ENCODE measurements around the gene SBF1. TPM values are rescaled to one million over a fixed set of nuclear protein-coding genes. Genes with fewer than 3 reads are reported as not detected.

Gene SBF1
- total RNA-seq, 1 donor from 2014 or later: 47.7 TPM

DNA sequence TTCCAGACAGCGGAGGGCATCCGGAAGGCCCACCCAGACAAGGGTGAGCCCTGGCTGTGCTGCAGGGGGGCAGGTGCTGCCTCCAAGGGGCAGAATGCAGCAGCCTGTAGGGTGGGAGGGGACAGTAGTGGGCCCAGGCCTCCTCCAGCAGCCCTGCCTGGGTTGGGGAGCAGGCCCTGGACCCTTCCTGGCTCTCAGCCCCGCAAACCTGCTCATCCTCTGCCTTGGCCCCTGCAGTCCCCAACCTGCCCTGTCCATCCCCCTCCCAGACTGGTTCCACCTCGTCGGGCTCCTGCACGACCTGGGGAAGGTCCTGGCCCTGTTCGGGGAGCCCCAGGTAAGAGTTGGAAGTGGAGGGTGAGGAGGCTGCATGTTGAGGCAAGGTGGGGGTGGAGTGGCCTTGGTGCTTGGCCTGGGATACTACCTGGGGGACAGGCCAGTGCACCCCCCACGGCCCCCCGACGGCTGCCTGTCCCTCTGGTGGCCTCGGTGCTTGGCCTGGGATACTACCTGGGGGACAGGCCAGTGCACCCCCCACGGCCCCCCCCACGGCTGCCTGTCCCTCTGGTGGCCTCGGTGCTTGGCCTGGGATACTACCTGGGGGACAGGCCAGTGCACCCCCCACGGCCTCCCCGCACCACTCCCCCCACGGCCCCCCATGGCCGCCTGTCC is 13.3 kb upstream of the SBF1 start:
- DNase-seq (ENCODE audit: missing footprints) (no peak), ATAC-seq (no peak)
- intact Hi-C loops (cut with DNase I): no loop called here

DNA sequence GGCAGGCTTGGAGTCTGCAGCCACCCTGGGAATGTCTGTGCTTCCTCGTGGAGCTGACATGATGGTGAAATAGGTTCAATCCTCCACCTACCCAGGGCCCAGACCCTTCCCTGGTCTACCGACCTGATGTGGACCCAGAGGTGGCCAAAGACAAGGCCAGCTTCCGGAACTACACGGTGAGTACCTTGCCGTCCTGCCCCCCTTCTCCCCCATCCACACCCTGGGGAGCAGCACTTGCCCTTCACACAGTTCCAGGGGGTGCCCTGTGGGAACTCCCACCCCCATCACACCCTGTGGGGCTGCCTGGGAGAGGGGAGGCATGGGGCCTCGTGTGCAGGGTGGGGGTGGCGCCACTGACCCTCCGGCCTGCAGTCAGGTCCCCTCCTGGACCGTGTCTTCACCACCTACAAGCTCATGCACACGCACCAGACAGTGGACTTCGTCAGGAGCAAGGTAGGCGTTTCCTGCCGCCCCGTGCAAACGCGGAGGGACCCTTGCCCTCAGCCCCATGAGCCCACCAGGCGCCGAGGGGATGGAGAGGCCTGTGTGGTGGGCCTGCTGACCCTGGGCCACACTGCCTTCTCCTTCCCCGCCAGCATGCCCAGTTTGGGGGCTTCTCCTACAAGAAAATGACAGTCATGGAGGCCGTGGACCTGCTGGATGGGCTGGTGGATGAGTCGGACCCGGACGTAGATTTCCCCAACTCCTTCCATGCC is 12.6 kb upstream of the SBF1 start:
- DNase-seq (ENCODE audit: missing footprints) (no peak), ATAC-seq (no peak)
- intact Hi-C loops (cut with DNase I): no loop called here

DNA sequence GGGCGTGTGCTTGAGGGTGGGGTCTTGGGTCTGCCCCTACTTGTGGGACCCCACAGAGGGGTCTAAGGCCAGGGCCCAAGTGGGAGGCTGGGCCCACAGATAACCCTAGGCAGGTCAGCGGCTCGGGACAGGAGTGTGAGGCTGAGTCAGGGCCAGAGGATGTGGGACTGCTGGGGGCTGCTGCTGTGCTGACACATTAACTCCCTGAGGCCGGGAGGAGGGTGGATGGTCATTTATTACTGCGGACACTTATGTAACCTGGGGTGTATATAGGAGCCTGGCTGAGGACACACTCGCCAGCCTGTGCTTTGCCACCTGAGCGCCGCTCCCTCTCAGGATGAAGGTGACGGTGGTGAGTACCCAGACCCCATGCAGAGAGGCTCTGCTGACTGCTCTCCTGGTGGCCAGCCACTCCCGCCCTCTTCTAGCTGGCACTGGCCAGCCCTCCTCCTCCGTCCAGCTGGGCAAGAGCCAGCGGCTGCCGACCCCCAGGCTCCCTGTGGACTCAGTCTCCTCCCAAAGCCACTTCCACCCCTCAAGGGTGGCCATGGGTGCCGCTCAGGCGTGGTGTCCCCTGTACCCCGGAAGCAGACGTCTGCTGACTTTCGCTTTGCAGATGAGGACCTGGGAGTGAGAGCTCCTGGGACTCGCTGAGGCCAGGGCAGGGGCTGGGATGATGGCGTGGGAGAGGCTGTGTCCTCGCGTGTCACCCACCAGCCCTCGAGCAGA is 11.9 kb upstream of the SBF1 start, which contains the start of gene MIOX:
Gene MIOX, plus strand, starts transcription at position 299 of the 729 bp plus-strand sequence. Its CDS starts 39 bp downstream, at position 338.
- intact Hi-C loops (cut with DNase I): no loop called here
- no peak for DNase-seq (ENCODE audit: missing footprints)
- ATAC-seq: no peak

DNA sequence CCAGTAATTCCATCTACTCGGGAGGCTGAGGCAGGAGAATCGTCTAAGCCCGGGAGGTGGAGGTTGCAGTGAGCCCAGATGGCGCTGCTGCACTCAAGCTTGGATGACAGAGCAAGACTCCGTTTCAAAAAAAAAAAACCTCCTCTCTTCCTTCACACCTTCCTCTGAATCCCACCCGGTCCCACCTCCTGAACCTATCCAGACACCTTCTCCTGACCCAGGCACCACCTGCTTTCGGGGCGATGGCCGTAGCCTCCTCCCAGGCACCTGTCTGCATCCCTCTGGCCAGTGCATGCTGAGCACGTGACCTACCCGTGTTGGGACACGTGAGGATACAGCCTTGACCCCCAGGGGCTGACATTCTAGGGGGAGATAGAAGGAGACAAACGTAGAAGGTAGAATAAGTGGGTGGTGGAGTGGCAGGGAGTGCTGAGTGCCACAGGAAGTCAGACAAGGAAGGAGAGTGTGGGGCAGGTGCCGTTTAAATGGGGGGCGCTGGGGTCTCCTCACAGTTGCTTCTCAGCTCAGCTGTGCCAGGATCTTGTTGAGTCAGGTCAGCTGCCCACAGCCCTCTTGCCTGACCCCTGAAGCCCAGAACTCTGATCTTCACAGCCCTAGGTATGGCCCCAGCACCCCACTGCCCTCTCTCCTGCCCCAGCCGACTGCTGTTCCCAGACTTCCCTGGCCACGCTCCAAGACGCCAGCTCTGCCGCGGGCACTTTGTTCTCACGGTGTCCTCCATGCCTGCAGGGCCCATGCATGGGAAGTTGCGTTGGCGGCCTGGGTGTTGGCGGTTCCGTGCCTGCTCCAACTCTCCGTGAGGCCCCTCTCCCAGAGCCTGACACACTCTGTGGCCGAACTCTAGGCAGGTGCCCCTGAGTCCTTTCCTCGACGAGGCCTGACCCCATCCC is 10.6 kb upstream of the SBF1 start:
- ATAC-seq (no peak), DNase-seq (ENCODE audit: missing footprints) (no peak)
- intact Hi-C loops (cut with DNase I): no loop called here

DNA sequence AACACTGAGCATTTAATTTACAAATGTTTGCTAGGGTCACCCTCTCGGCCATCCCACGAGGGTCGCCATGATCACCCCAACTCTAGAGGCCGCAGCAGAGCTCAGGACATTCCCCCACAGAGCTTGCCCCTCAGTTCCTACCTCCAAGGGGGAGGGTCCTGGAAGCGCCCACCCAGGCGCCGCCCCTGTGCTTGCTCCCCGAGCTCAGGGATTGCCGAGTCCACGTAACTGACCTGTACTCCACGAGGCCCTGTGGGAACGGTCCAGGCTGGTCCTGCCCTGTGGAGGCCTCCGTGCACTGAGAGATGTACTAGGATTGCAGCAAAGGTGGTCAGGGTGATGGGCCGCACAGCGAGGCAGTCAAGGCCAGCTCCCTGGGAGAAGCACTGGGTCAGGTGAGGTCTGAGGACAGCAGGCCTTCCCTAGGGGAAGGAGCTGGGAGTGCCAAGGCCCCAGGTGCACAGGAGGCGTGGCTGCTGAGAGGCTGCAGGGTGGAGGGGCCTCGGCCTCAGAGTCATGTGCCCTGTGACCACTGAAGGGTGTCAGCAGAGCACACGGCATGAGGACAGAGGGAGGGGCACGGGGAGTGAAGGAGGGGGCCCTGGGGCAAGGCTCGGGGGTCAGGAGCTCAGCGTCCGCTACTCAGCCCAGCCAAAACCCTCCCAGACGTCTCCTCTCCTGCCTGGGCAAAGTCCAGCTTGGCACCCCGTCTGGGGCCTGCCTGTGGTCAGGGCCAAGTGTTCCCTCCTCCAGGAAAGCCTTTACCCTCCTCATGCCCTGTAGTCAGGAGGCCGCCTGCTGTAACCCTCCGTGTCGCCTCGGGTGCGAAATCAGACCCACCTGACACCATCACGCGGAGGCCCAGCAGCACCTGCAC is 9.4 kb upstream of the SBF1 start:
- DNase-seq (ENCODE audit: missing footprints) (no peak), ATAC-seq (no peak)
- intact Hi-C loops (cut with DNase I): no loop called here

DNA sequence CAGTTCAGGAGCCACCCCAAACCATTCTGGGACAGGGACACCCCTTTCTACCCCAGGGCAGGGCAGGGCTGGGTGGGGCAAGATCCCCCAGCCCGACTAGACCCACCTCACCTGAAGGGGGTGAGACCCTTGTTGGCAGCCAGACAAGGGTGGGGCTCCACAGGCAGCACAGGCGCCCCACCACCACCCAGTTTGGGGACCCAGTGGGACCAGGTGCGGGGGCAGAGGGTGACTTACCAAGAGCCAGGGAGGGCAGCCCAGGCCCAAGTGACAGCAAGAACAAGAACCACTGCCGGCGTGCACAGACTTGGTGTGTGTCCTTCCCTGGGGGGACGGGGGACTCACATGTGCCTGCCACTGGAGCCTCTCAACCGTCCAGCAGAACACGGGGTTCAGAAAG is 8.7 kb upstream of the SBF1 start:
- intact Hi-C loops (cut with DNase I): no loop called here
- ATAC-seq: no peak
- no peak for DNase-seq (ENCODE audit: missing footprints)

DNA sequence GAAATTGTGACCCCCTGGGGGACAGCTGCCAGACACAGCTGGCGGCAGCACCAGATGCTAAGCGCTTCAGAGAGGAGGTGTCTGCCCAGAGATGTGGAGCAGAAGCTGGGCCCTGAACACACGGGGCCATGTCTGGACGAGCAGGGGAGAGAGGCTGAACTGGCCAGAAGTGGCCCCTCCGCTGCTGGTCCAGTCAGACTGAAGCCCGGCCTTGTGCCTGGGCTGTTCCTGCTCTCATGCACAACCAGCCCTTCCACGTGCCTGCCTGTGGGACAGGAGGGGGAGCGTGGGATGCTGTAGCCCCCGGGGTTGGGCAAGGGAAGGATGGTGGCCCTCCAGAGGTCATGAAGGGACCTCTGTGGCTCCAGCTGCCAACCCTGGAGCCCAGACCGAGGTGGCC is 8.3 kb upstream of the SBF1 start:
- no peak for ATAC-seq
- DNase-seq (ENCODE audit: missing footprints): no peak
- intact Hi-C loops (cut with DNase I): no loop called here

DNA sequence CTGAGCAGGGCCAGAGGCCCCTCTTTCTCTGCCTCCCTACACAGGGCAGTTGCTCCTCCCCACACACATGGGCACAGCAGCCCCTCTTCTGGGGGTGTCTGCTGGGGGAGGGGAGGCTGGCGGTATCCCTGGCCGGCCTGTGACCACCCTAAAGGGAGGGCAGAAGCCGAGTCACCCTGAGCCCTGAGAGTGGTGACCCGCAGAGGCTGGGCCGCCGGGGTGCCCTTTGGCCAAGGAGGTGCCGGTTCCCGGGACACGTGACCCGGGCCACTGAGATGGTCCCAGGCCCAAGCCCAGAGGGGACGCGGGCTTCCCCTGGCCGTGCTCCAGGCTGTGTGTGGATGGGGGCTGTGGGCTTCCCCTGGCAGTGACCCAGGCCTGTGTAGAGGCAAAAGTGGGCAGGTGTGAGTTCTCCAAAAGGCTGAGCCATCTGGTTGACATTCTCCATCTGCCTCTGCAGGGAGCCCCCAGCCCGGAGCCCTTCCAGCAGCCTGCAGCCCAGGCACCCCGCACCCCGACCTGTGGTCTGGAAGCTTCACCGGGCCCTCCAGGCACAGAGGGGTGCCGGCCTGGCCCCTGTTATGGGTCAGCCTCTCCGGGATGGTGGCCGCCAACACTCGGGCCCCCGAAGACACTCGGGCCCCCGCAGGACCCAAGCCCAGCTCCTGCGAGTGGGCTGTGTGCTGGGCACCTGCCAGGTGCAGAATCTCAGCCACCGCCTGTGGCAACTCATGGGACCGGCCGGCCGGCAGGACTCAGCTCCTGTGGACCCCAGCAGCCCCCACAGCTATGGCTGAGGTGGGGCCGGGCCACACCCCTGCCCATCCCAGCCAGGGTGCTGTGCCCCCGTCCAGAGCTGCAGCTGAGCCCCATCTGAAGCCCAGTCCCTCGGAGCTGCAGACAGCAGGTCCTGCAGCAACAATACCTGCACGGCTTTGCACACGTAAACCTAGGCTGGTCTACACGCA is 7.6 kb upstream of the SBF1 start:
- ATAC-seq (no peak), DNase-seq (ENCODE audit: missing footprints) (no peak)
- intact Hi-C loops (cut with DNase I): no loop called here

DNA sequence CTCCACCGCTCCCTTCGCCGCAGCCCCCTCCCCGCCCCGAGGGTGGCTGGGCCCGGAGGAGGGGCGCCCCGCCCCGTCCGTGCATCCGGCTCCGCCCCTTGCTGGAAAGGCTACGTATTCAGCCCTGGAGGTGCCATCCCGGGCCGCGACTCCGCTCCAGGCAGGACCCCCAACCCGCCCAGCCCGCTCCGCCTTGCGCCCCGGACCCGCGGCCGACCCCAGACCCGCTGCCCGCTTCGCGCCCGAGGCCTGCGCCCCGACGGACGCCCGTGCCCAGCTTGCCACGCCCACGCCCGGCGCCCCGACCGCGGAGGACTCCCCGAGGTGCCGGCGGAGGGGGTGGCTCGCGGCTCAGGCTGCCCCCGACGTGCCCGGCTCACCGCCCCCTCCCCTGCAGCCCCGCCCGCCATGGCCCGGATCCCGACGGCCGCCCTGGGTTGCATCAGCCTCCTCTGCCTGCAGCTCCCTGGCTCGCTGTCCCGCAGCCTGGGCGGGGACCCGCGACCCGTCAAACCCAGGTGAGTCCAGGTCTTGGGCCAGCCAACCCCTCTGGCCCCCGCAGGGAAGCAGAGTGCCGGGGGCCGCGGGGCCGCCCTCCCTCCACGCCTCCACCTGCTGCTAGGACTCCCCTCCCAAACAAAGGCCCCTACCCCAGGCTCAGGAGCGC is 6.7 kb upstream of the SBF1 start, which contains the start of gene ADM2:
Gene ADM2, plus strand, starts transcription at position 104 of the 667 bp plus-strand sequence. Its CDS starts 305 bp downstream, at position 409.
- ATAC-seq: peak; percentile 23

DNA sequence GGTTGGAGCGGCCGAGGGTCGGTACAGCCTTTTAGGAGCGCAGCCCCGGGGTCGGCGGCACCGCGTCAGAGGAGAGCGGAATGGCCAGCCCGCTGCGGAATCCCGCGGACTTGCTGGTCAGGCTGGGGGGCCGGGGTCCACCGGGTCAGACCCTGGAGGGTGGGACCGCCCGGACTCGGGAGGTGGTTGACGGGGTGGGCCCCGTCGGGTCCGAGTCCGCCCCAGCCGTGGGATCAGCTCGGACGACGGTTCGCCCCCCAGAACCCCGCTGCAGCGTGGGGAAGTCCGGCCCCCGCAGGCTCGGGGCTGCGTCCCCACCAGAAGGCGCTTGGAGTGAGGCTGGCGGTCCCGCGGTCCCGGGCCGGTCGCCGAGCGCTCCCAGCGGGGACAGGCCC is 6.2 kb upstream of the SBF1 start:
- ATAC-seq (no peak), DNase-seq (ENCODE audit: missing footprints) (no peak)
- intact Hi-C loops (cut with DNase I): no loop called here

More for the DNA sequence above, 6.7 kb upstream of the SBF1 start, which contains the start of gene ADM2:
- intact Hi-C loops (cut with DNase I): no loop called here
- no peak for DNase-seq (ENCODE audit: missing footprints)

DNA sequence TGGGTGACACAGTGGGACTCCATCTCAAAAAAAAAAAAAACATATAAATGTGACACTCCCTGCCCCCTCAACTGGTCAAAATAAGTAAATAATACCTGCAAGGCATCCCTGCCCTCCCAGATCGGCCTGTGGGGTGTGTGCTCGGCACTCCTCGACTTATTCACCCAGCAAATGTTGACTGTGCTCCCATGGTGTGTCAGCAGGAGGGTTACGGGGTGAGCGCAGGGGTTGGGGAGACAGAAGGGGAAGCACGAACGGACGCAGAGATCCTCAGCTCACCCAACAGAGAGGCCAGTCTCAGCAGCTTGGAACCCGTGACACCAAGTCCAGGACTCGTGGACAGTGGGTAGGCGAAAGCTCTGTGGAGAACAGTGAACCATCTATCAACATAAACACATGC is 4.9 kb upstream of the SBF1 start:
- intact Hi-C loops (cut with DNase I): no loop called here
- DNase-seq (ENCODE audit: missing footprints) (no peak), ATAC-seq (no peak)

DNA sequence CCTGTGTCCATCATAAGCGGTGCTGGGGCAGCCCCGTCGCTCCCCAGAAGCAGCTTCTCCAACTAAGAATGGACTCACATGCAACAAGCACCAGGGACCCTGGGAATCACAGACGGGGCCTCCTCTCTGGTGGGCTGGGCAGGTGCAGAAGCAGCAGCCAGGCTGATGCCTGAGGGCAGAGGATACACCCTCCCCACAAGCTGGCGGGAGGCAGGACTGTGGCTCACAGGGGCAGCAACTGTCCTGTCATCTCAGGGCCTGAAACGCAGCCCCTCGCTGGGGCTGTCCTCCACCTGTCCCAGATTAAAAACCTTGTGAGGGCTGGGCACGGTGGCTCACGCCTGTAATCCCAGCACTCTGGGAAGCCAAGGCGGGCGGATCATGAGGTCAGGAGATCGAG is 3.1 kb upstream of the SBF1 start:
- DNase-seq (ENCODE audit: missing footprints): no peak
- no peak for ATAC-seq
- intact Hi-C loops (cut with DNase I): no loop called here

DNA sequence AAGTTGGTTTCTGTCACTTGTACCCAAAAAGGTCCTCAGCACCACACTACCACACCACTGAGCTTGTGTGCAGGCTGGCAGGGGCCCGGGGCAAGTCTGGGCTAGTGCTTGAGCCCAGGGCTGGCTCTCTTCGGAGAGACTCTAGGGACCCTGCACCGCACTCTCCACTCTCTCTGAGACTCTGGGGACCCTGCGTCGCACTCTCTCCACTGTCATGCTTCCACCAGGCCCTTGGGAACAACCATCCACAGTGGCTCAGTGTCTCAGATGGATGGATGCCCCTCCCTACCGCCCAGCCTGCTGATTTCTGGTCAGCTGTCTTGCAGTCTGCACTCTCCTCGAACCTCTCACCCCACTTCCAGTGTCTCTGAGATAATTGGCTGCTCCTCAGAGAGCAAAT is 2.0 kb upstream of the SBF1 start:
- ATAC-seq (no peak), DNase-seq (ENCODE audit: missing footprints) (no peak)
- intact Hi-C loops (cut with DNase I): no loop called here

DNA sequence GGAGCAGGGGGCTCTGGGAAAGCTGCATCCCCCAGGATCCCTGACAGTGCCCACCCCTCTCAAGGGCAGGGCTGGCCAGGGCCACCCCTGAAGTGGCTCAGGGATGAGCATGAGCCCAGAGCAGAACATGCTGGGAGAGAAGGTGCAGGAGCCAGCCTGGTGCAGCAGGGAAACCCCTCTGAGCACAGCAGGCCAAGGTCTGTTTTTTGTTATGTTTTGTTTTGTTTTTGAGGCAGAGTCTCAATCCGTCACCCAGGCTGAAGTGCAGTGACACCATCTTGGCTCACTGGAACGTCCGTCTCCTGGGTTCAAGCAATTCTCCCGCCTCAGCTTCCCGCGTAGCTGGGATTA is 792 bp upstream of the SBF1 start:
- intact Hi-C loops (cut with DNase I): no loop called here
- DNase-seq (ENCODE audit: missing footprints): no peak
- ATAC-seq: no peak

DNA sequence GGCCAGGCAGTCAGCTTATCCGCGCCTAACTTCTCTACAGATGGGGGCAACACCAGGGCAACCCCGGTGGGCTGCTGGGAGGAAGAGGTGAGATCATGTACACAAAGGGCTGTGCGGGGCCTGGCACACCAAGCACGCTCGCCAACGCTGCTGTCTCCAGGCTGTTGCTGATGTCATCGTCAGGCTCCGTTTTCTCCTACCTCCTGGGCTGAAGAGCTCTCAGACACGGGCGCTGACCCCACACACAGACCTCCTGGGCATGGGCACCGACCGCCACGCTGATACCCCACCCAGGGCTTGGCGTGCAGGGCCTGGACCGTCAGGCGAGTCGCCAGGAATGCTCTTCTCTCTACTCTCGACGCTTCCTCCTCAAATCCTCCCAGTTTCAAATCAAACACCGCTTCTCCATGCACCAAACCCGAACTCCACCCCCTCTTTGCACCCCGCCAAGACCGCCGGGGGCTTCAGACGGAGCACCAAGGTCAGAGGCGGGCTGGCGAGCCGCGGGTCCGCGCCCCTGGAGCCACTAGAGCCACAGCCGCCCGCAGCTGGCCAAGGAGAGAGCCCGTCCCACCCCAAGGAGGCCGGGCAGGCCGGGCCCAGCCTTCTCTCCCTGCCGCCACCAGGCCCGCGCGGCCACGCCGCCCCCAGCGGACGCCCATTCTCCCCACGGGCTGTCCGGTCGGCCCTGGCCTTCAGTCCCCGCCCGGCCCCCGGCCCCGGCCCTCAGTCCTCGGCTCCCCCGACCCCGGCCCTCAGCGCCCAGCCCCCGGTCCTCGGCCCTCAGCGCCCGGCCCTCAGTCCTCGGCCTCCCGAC is 772 bp downstream of the SBF1 start:
- intact Hi-C loops (cut with DNase I): no loop called here
- DNase-seq (ENCODE audit: missing footprints) (no peak), ATAC-seq (no peak)

DNA sequence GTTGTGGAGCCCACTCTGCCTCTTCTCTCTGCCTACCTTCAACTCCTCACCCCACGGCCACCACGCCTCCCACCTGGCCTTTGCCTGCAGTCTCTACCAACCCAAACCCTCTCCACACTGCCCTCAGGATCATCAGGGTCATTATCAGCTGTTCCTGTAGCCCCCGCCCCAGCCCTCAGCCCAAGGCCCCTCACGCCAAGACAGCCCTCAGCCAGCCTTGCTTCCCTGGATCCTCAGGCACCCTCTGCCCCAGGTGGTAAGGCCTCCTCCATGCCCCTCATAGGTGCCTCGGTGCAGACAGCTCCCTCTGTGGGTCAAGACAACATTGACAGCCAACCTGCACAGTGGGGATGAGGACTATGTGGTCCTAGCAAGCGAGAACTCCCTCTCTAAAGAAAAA is 1.7 kb downstream of the SBF1 start:
- intact Hi-C loops (cut with DNase I): no loop called here
- no peak for DNase-seq (ENCODE audit: missing footprints)

More for the DNA sequence above, 1.7 kb downstream of the SBF1 start:
- ATAC-seq: no peak

Data from Right ventricle myocardium inferior (tissue), 1 donor.